Ecto neural progenitor cell (in vitro differentiated cells): ENCODE measurements around the gene LRP10.
"Not testable (repeated sequence)": the region's sequence is repeated elsewhere in the genome, so short reads cannot be mapped to it uniquely, and the experiment has no call there.

Experiments used
- DNase-seq: peaks from one replicate; pipeline ENCODE4 v3.0.0-alpha.2; 2018; ENCODE audit warnings: low spot score

The LRP10 gene

GRCh38 chr14:22887260-22887989 lies 15.9 kb downstream of the LRP10 start:
- DNase-seq: peak; percentile 69

- DNase-seq: no peak
Observed at GRCh38 chr14:22887990-22888378, 16.4 kb downstream of the LRP10 start.

DNA sequence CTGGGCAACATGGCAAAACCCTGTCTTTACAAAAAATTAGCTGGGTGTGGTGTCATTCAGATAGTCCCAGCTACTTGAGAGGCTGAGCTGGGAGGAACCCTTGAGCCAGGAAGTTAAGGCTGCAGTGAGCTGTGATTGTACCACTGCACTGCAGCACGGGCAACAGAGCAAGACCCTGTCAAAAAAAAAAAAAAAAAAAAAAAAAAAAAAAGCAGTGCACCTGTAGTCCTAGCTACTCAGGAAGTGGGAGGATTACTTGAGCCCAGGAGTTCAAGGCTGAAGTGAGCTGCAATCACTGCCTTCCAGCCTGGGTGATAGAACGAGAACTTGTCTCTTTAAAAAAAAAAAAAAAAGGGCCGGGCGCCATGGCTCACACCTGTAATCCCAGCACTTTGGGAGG lies 17.1 kb downstream of the LRP10 start:
- DNase-seq: no peak

DNA sequence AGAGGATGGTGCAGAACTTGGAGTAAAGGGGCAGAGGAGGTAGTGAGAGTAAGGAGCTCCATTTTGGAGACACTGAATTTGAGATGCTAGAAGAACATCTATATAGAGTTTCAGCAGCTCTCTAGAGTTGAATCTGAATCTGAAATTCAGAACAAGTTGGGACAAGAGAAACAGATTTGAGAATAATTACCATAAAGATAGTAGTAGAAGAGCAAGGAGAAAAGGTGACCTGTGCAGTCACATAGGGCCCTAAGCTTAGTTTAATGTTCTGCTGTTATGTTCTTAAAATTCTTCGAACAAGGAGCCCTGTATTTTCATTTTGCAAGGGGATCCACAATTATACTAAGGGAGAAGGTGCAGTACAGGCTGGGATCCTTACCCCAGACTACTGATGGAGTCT lies 18.9 kb downstream of the LRP10 start:
- DNase-seq: no peak

- DNase-seq: no peak
Observed at GRCh38 chr14:22892488-22892887, 20.9 kb downstream of the LRP10 start.

DNA sequence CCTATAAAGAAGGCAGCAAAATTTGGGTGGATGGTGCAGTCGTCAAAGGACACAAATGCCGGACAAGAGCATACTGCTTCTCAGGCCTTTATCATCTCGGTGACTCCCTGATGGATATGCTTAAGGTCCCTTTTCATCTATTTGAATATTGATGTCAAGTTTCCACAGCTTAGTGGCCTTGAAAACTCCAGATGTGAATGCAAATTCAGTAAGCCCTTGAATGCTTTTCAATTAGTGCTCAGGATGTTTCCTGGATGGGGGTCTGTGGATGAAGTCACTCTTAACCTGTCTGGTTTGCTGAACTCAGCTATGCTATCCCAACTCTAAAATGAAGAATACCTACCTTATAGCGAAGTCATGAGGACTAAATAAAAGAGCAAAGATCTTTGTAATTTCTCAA lies 22.2 kb downstream of the LRP10 start:
- DNase-seq: no peak

GRCh38 chr14:22895402-22895801 lies 23.9 kb downstream of the LRP10 start:
- no peak for DNase-seq

DNA sequence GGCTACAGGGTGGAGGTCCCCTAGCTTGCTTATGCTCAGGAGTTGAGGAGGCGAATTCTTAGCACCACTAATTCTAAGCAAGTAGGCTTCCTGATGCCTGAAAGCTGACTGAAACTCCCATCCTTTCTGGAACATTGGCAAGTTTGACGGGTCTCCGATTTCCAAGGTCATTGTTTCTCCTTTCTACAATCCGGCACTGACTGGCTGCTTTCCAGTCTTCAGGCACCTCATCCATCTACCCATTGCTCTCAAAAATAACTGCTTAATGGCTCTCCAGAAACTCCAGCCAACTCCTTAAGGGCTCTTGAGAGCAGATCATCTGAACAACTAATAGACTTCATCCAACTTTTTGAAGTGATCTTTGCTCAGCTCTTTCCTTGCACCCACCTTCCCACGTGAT lies 24.8 kb downstream of the LRP10 start:
- DNase-seq: no peak

- no peak for DNase-seq
Observed at GRCh38 chr14:22896760-22897159, 25.2 kb downstream of the LRP10 start.

DNA sequence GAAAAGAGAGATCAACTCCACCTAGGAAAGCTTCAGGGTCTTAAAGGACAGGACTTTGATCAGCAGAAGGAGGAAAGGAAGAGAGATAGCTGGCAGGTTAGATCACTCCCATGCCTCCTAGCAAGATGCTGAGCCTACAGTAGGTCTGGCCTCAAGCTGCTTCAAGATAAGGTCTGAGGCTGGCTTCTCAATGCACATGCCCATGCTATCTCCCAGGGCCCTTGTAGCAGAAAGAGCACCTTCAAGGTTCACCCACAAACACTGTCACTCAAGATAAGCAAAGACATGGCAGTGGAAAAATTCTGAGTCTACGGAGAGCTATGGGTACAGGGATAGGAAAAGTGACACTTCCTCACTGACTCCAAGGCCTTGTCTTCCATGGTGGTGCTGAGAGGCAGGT lies 25.8 kb downstream of the LRP10 start:
- no peak for DNase-seq

- no peak for DNase-seq
Observed at GRCh38 chr14:22898302-22899090, 27.0 kb downstream of the LRP10 start.

GRCh38 chr14:22900081-22900799 lies 28.7 kb downstream of the LRP10 start:
- DNase-seq: peak; percentile 81

DNA sequence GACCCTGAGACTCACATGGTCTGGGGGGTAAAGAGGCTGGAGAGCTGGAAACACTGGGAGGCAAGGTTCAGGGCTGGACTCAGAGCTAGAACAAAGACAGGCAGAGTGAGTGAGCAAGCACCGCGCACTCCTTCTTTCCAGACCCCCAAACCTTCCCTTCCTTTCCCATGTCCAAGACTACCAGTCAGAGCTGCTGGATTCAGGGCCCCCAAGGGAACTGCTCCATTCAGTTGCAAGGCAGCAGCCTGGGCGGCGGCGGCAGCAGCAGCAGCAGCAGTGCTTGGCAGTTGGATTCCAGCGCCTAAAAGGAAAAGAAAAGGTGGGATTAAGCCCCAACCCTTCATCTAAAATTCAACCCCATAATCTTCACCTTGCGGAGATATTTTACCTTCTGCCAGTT lies 30.3 kb downstream of the LRP10 start:
- DNase-seq: no peak

DNA sequence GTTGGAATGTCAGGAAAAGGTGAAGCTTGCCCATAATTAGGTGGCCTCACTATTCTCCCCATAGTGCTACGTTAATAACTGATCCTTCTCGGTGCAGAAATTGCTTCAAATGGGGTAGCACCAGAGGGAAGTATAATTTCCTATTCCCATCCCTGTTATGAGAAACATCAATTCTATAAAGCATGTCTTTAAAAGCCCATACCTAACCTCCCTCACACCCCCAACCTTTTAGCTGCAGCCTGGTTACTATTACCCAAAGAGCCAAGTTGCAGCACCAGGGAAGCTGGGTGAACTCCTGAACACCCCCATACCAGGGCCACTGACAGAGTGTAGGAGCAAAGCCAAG lies 32.2 kb downstream of the LRP10 start:
- no peak for DNase-seq

- no peak for DNase-seq
Observed at GRCh38 chr14:22905627-22906026, 34.1 kb downstream of the LRP10 start.

GRCh38 chr14:22906073-22906472 lies 34.5 kb downstream of the LRP10 start:
- DNase-seq: no peak

DNA sequence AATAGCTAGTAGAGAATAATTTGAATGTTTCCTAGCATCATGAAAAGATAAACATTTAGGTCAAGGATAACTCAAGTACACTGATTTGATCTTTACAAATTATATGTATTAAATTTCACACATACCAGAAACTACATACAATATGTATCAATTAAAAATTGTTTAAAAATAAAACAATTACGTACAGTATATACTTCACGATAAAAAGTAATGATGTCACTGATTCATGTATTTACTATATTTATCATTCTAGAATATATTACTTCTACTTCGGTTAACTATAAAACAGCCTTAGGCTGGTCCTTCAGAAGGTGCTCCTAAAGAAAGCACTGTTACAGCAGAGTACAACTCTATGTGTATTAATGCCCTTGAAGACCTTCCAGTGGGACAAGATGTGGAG lies 35.9 kb downstream of the LRP10 start:
- DNase-seq: no peak

DNA sequence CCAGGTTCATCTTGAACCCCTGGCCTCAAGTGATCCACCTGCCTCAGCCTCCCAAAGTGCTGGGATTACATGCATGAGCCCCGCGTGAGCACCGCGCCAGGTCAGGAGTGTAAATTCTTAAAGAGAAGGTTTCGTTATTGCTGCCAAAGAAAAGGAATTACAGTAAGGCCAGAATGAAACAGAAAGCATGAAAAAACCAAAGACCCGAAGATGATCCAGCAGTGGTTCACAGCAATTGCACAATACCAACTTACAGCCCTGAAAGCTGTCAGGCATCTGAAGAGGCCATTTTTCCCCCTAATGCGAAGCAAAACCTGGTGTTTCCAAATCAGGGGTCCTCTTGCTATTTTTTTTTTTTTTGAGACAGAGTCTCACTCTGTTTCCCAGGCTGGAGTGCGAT lies 37.1 kb downstream of the LRP10 start:
- no peak for DNase-seq

DNA sequence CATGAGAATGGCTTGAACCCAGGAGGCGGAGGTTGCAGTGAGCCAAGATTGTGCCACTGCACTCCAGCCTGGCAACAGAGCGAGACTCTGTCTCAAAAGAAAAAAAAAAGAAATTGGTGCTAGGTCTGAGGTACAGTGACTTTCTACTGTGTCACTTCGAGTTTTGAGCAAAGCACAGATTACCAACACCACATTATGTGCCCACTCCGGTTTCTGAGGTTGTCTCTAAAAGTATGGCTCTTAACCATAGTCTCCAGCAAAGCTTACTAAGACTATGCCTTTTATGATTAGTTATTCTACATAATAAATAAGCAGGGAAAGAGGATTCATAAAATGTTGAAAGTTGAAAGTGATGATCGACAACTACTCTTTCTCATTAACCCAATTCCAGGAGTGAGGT lies 39.4 kb downstream of the LRP10 start:
- no peak for DNase-seq

GRCh38 chr14:22914836-22915235 lies 43.3 kb downstream of the LRP10 start:
- DNase-seq: not testable (repeated sequence)

- DNase-seq: no peak
Observed at GRCh38 chr14:22915886-22916521, 44.5 kb downstream of the LRP10 start.

DNA sequence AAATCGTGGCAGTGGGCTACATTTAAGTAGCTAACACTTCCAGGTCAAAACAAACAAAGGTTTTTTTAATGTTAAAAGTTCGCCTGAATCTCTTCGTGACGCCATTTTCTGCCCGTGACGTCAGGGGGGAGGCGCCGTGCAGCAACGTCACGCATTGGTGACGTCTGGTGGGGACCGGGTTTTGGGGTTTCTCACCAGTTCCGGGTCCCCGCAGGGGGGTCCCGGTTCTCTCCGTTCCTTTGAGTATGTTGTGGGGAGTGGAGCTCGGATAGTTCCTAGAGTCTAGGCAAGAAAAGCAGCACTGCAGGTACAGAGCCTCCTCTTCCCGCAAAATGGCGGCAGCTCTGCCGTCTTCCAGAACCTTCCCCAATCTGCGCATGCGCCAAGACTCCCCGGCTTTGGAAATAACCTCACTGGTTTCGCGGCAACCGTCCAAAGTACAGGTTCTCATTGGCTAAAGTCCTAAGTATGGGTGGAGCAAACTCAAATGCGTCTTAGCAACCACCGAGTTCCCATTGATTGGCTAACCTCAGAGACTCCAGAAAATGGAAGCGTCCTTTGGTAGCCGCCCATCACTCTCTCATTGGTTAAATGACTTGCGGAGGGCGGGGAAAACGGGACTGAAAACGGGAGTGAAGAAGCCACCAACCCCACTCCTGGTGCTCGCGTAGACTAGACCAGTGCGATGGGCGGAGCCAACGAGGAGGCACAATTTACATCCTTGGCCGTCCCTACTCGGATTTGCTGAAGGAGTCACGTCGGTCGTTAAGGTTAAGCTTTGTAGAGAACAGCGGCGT lies 47.5 kb downstream of the LRP10 start, which contains the start of gene RBM23:
Gene RBM23 (minus strand): TSS at position 346 of the 797 bp plus-strand sequence.
- DNase-seq: peak; percentile 100
